ENCODE data around the gene GADD45A.

GADD45A gene

DNA sequence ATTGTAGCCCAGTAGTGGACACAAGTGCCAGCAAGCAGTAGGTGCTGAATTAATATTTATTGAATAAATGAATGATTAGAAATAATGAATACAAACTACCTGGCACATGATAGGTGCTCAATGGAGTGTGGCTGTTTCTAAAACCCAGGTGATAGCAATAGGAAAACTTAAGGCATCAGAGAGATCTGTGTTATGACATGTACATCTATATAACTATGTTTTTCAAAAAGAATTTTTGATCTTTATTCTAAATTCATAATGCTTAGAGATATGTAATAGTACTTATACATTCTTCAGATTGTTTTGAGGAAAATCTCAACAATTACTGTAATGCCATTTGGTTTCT, 5.0 kb downstream of the GADD45A start:
- DNase-seq = no peak

DNA sequence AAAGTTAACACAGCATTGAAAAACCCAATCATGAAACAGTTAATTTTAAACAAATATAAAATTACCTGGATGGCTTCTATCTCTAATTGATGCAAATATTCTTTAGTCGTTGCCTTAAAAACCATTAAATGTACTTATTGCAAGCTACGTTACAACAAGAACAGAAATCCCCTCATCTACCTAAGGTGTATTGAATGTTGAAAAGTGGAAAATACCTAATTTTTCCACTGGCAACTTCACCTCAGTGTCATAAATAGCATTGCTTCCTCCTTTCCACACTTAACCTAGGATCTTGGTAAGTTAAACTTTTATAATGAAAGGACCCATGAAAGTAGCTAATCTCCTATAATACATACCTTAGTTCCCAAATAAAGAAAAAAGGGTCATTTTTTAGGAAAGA, 5.4 kb downstream of the GADD45A start:
- no peak for DNase-seq

DNA sequence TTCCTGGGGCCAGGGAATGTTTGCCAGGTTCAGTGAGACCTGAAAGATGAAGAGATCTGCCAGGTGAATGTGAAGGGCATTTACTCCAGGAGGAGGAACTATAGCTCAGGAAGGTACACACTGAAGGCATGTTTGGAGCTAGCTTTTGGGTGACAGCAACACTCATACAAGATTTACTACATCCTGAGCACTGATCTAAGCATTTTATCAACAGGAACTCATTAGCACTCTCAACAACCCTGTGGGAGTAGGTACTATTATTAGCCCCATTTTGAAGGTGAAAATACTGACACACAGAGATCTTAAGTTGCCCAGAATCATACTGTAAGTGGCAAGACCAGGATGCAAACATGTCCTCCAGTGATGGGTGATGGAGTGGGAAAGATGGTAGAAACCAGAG, 6.7 kb downstream of the GADD45A start:
- no peak for DNase-seq

DNA sequence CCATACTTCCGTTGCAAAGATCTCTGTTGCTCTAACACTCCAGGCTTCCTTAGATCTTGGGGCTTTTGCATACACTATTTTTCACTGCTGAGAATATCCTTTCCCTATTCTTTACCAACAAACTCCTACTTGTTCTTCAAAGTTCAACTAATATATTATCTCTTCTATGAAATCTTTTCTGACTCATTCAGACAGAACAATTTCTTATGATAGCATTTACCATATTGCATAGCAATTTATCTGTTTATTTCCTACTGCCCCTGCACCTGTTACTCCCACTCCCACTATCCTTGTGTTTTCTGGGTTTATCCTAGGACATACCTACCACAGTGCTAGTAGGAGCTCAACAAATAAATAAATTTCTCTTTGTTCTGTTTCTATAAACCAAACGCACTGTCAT, 11.0 kb downstream of the GADD45A start:
- no peak for DNase-seq

DNA sequence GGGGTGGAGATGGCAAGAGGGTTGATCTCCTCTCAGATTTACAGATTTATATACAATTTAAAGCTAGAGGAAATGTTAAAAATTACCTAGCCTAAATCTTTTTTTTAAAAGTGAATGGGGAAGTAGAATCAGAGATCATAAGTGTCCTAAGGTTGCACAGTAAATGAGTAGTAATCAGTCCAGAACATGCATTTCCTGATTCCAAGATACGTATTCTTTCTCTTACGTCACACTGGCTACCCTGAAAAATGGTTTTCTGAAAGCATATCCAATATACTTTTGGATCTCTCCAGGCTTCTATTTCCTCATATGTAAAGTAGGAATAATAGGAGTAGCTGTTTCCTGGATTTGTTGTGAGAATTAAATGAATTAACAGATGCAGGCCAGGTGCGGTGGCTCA, 11.7 kb downstream of the GADD45A start:
- no peak for DNase-seq

DNA sequence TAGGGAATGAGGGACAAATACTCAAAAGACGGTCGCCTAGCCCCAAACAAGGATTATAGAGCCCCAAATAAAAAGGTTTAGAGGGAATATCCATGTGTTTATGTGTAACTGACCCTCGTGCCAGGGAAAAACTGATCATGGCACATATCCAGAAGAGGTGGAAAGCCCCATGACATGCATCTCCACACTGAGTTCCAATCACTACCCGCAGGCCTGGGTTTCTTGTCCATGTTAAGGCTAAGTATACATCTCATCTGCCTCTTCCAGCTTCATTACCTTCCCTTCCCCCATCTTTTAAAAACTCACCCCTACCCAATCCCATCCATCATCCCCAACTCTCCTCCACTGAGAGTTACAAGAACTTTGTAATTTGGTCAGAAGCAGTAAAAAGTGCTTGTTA, 15.2 kb downstream of the GADD45A start:
- DNase-seq = no peak

DNA sequence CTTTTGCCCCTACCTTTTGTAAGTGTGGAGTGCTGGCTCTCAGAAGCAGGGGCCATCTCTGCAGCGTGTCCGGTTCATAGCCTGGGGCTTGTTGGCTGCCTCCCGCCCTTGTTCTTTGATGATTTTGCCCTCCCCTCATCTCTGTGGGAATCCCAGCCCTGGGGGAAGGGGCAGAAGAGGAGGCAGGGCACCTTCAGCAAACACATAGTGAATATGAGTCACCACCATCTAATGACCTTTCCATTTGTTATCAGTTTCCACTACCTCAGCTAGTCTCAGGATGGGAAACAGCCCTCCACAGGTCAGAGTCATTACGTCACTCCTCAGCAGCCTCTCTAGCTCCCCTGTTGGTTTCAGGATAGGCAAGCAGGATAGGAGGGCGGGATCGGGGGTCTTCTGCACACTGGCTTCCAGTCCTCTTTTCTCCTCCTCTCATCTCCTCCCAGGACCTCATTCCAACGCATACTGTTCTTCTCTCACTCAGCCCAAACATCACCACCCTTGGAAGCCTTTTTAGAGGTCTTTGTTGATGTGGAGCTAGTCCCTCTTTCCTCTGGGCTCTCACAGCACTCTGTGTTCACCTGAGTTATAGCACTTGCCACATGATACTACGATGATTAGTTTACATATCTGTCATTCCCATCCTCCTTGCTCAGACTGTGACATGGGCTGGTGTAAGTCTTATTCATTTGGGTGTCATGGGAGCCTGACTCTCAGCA, 15.8 kb downstream of the GADD45A start:
- DNase-seq = no peak

DNA sequence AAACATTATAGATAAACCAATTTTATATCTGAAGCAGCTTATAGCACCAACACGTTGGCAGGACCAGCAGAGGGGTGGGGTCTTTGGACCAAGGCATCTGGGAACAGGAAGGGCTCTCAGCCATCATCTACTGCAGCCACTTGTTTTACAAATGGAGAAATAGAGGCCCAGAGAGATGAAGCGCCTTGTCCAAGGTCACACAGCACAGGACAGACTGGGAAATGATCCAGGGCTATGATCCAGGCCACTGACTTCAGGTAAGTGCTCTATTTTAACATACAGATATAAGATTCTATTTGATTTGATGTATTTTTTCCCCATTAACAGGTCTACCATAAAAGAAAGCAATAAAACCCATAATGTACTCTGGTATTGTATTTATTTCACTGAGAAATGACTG, 16.9 kb downstream of the GADD45A start:
- no peak for DNase-seq

DNA sequence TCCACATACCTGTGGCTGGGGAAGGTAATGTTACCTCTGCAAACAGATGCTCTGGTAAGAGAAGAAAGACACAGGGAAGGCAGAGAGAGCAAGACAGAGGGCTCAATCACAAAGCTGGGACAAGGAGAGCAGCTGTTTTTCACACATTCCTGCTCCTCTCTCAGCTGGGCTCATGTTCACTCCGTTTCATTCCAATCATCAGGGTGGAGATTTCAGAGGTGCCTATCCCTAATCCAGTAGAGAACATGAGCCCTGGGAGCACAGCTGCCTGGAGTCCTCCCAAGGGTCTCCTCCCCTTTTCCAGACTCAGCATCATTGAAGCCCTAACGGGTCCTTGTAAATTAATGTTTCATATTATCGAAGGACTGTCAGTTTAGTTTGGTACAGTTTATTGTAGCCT, 19.4 kb downstream of the GADD45A start:
- no peak for DNase-seq

DNA sequence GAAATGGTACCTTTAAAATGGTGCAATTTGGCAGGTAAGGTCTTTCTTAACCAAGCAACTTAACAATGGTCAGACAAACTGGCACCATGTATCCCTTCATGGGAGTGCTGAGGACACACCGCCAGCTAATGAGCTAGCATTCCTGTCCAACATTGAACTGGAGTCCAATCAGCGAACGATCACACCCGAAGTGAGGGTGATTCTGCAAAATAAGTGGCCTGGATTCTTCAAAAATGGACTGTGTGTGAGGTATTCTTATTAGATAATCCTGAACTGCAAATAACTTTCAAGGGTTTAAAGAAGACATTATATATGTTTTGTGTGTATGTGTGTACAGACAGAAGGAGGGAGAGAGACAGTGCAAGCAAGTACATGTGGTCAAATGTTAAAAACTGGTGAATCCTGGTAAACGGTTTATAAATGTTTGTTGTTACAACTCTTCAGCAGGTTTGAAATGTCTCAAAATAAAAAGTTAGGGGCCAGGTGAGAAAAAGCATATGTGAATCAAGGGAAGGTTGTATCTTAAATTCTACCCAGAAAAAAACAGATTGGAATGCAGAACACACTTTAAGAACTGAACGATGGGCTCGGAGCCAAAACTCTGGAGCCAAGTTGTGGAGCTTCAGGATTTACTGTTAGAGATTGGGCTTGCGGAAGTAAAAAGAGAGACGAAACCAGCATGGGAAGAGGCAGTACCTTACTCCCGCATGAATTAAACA, 20.9 kb downstream of the GADD45A start:
- no peak for DNase-seq

DNA sequence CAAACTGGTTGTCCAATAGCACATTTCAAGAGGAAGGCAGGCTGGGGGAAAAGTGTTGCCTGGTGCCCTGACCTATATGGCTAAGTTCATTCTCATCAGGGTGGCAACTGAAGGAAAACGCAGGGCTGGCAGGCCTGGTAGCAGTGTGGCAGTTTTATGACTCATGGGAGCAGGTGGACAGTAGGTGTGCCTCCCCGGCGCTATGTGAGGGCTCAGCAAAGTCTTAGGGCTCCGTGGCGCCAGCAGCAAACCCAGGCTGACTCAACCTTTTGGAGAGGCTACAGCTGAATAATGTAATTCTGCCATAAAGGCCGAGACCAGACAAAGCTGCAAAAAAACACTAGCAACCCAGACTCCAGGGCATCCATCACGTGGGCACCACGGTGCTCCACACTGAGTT, 23.6 kb downstream of the GADD45A start:
- DNase-seq = no peak

DNA sequence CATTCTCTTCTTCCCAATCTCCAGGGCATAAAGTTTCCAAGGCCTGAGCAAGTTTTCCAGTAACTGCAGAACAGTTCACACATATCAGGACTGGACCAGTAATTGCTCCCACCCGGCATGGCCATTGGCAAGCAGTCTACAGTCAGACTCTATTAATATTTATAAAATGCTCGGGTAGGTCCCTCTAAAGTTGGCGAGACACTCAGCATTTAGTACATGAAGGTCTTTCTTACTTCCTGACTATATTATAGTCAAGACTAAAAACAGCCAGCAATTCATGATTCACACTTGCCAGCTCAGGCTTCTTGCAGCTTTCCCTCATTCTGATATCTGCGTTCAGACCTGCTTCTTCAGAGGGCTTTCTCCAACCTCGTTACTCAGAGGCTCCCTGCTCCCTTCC, 25.4 kb downstream of the GADD45A start:
- no peak for DNase-seq

DNA sequence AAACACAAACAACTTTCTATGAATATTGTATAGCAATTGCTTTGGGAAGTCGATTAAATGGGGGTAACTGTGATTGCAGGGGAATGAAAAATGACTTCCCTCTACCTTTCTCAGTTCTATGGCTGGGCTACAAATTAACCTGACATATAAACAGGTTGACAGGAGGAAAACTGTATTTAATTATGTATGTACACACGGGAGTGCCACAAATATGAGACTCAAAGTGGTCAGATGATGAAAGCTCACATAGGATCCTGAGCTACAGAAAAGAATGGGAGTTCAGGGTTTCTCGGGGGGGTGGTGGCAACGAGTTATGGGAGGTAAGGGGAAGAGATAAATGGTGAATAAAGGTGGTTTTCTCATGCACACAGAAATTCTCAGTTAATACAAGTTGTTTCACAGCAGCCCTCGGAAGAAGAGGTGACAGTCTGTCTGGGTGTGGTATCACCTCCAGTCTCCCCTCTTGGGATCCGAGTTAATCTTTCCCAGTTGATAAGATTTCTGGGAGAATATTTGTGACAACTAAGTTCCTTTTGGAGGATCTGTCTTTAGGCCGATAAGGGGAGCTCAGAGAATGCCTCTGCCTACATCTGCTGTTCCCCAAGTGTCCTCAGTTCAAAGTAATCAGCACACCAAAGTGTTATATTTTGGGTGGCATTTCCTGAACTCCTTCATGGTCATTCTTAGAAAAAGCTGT, 26.3 kb downstream of the GADD45A start:
- no peak for DNase-seq

DNA sequence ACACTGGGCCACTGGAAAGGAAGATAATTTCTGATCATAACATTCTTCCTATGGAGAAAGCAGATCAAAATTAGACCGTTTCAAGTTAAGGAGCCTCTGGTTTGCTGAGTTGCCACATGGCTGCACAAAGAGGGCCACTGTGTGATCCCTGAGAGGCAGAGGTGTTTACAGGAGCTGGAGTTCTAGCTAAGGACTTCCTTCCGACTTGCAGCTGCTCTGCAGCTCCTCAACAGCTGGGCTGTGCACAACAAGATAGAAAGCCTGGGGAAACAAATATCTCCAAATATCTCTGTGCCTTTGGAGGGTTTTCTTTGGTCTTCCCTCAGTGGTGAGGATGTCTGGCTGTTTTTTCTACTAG, 26.8 kb downstream of the GADD45A start:
- DNase-seq = no peak

DNA sequence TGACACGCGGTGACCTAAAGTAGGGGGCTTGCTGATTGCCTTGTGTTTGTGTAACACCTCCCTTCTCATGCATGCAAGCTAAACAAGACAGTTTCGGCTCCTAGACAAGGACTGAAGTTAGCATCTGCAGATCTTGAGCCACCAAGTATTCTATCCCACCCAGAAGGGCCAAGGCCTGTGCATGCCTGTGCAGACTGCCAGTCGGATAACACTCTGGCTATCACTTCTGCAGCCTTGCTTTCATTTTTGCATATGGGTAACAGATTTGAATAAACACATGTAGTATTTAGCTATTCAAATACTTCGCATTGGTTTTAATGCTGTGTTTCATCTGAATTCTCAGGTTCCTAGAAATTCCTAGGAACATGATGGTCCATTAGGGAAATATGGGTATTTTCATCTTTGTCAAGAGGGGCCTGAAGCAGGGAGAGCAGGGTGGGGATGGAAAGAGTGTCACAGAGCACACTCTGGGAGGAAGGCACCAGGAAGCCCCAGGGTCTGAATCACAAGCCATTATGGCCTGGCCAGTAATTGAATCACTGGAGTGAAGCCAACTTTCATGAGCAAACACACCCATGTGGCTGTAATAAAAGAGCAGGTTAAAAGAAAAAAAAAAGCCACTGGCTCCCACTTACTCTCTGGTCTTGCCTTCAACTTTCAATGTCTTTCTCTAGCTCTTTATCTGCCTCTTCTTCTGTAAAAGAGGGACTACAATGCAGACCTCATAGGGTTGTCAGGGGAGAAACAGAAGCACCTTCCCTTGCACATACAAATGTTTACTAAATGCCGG, 28.3 kb downstream of the GADD45A start:
- no peak for DNase-seq

DNA sequence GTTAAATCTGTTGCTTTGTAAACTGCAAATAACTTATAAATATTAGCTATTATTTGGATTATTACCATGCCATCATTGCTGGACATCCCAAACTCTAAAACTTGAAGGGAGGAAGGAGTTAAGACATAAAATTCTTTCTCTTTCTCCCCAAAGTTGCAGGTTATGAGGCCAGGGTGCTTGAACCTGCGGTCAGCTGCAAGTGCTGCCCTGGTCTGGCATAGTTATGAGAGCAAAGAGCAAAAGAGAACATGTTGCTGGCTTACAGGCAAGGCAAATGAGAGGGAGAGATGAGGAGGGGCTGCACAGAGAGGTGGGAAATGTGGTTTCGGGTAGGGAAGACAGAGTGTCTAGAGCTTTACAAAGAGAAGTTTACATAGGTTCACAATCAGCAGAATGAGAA, 30.8 kb downstream of the GADD45A start:
- no peak for DNase-seq

DNA sequence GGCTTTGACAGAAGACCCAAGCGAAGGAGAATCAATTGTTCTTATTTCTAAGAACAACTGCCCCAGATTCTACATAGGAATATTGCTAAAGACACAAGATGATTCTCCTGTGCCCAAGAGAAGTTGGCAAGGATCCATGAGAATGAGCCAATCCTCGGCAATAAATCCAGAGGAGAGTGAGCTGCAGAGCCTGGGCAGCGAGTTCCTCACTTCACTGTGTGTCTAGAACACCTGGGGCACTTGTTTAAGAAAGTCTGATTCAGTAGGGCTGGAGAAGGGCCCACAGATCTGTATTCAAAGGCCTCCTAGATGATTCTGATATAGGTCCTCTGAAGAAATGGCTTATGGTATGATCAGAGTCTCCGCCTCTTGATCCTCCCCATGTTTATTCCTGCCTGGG, 31.8 kb downstream of the GADD45A start:
- DNase-seq = no peak

DNA sequence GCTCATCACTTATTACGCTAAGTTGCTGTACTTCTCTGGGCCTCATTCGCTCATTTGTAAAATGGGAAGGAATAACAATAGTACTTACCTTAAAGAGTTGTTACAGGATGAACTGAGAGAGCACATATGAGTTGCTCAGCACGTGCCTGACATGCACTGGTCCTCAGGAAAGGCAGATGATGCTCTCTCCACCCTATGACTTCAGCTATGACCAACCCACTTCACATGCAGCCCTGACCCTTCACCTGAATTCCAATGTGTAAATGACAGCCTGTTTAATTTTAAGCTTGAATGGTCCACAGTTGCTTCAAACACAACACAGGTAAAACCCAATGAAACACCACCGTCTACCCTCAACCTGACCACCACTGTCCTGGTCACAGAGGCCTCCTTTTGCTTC, 32.9 kb downstream of the GADD45A start:
- no peak for DNase-seq

DNA sequence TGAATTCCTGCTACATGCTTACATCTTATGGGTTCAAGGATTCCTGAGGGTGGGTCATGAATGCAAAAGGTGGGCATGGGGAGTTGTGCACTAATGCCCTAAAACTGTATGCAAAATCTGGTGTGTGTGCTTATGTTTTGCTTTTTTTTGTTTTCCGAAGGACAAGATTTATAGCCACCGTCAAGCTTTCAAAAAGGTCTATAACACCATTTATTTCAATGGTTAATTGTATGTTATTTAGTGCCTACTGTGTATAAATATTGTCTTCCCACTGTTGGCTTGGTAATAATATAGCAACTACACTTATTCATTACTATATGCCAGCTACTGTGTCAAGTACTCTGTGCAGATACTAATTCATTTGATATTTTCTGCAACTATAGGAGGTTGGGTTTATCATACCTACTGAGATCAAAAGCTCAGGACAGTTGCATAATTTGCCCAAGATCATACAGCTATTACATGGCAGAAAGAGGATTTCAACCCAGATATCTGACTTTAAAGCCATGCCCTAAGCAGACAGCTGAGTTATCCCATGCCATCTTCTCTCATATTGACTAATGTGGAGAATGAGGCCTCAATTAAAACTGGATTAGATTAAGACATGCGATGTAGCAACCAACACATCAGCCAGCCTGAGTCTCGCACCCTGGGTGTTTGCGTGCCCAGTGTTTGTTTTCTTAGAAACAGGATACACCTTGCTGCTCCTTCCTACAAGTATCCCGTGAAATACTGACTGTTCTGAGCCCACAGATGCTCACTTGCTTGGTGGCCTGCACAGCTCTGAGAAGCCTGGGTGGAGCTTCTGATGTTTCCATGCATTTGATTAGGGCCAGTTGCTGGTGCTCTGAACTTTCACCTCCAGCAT, 34.6 kb downstream of the GADD45A start:
- no peak for DNase-seq

DNA sequence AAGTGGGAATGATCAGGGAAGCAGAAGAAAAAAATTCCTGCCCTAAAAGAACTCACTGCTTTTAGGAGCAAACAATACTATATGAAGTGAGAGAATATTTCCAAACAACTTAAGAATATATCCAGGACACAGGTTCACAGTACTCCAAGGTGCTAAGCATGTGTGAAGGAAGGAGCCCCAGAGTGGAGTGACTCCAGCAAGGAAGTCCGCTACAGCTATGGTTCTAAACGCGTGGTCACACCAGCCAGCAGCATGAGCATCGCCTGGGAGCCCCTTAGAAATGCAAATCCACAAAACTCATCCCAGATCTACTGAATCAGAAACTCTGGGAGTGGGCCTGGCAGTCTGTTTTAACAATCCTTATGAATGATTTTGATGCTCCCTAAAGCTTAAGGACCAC, 36.1 kb downstream of the GADD45A start:
- no peak for DNase-seq

DNA sequence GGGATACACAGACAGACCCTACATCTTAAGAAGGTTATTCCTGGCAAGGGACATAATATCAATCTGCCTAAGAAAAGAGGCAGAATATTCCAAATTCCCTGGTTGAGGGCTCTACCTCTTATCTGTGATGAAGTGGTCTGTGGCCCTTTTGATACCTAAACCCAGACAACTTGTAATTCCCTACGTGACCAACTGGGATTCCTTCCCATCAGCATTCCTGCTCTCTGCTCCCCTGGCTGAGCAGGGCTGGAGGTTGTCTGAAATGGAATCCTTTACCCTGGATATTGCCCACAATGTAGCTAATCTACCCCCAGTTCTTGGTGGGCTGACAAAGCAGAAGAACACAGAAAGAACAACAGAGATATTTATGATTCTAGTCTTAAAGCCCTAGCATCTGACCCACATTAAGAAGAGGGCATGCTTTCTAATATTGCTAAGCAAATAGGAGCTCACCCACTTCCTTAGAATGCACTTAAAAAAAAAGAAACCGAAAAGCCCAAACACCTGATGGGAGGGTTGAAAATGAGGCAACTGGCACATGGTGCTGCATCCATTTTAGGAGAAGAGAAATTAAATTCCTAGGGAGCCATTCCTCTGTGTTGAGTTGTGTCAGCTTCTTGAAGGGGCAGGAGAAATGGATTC, 36.8 kb downstream of the GADD45A start:
- DNase-seq = no peak

DNA sequence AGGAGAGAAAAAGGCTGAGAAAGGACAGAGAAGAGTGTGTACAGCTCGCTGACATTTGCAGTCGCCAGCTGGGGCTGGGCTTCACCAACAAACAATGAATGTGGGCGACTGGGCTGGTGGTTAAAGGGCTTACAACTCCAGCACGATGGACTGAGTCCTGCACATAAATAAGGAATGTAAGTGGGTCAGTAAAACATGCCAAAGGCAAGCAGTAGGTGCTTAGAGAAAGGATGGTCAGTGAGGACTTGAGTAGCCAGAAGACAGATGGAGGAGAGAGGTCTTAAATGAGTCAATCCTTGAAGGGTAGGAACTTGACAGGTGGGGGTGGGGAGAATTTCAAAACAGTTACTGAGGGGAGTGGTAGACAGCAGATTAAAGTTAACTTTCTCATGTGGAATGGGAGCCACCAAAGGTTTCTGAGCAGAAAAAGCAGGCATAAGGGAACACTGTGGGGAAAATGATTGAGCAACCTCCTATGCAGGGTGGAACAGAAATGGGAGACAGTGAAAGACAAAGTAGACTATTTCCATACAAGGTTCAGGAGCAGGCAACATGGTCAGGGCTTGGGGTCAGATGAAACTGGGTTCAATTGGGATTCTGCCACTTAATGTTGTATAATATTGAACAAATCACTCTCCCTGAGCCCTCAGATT, 37.4 kb downstream of the GADD45A start:
- DNase-seq = no peak

All from CD4-positive, alpha-beta T cell treated with Interleukin-4 for 1 hour (primary cell).